HFFc6 (cell line): ENCODE results near the gene KCNQ1. TPM values are rescaled to one million over a fixed set of nuclear protein-coding genes. Genes with fewer than 3 reads are reported as not detected.

ENCODE experiments used
- DNase-seq: peaks from one replicate; pipeline ENCODE4 v3.0.0-alpha.2; 2018
- H3K27ac Mint-ChIP-seq: 2 replicates; pipeline ENCODE4 v1.8.0; 2020; ENCODE audit warnings: mild to moderate bottlenecking, mixed read lengths
- H3K27me3 Mint-ChIP-seq: 2 replicates; pipeline ENCODE4 v1.8.0; 2021; ENCODE audit warnings: mild to moderate bottlenecking, moderate library complexity, mixed read lengths; ENCODE audit not compliant: insufficient read depth
- H3K36me3 Mint-ChIP-seq: 2 replicates; pipeline ENCODE4 v1.8.0; 2021; ENCODE audit warnings: low read depth, mixed read lengths
- H3K4me1 Mint-ChIP-seq: 2 replicates; pipeline ENCODE4 v1.8.0; 2020; ENCODE audit warnings: low read depth, mixed read lengths
- H3K4me3 Mint-ChIP-seq: 2 replicates; pipeline ENCODE4 v1.8.0; 2020; ENCODE audit warnings: mild to moderate bottlenecking, moderate library complexity, mixed read lengths
- H3K9me3 Mint-ChIP-seq: 2 replicates; pipeline ENCODE4 v1.8.0; 2020; ENCODE audit warnings: mild to moderate bottlenecking, mixed read lengths
- total RNA-seq, 6 experiments: library from RNA; stranded (reverse); fragmentation: NEBNext Ultra II Directional; extraction: Animal tissue kit (Norgen Biotek cat#: 25700); gene quantifications; 2 replicates in 1 of 6; 3 replicates in 5 of 6; pipeline ENCODE4 v1.2.3, GENCODE V29; 2021
- TF ChIP-seq, protein P1 (sequence below): fragments of 200-600 bp; sonication (generic); IDR thresholded peaks from 2 replicates; pipeline ENCODE4 v1.5.0; 2021; ENCODE audit warnings: antibody characterized with exemption, mild to moderate bottlenecking

The KCNQ1 gene
- total RNA-seq, 6 experiments from 2014 or later = not detected

DNA sequence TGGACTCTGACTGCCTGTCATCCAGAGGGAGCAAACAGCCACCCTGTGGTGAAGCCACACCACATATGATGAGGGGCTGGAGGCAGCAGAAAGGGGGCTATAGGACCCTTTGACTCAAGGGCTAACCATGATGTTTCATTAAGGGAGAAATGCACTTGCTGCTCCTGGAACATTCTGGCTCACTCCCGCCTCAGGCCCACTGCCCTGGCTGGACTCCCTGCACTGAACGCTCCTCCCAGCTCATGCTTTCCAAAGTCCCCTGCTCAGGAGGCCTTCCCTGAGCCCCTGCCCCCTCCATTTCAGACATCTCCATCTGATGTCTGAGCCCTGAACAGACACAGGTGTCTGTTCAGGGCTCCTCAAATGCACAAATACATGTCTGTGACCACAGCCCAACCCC, 371.7 kb downstream of the KCNQ1 start:
- DNase-seq = no peak
- Mint-ChIP-seq H3K27ac (no peak overlapping the region), H3K4me1 (peaks cover 7% of the 10 kb centered on the region), H3K4me3 (no peak overlapping the region), H3K27me3 (peaks cover 30% of the 10 kb centered on the region), H3K9me3 (peaks cover 24% of the 10 kb centered on the region), H3K36me3 (peaks cover 5% of the 10 kb centered on the region; the same call in 1 of the 2 replicates)
- TF ChIP-seq, protein P1, sequence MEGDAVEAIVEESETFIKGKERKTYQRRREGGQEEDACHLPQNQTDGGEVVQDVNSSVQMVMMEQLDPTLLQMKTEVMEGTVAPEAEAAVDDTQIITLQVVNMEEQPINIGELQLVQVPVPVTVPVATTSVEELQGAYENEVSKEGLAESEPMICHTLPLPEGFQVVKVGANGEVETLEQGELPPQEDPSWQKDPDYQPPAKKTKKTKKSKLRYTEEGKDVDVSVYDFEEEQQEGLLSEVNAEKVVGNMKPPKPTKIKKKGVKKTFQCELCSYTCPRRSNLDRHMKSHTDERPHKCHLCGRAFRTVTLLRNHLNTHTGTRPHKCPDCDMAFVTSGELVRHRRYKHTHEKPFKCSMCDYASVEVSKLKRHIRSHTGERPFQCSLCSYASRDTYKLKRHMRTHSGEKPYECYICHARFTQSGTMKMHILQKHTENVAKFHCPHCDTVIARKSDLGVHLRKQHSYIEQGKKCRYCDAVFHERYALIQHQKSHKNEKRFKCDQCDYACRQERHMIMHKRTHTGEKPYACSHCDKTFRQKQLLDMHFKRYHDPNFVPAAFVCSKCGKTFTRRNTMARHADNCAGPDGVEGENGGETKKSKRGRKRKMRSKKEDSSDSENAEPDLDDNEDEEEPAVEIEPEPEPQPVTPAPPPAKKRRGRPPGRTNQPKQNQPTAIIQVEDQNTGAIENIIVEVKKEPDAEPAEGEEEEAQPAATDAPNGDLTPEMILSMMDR = no peak

DNA sequence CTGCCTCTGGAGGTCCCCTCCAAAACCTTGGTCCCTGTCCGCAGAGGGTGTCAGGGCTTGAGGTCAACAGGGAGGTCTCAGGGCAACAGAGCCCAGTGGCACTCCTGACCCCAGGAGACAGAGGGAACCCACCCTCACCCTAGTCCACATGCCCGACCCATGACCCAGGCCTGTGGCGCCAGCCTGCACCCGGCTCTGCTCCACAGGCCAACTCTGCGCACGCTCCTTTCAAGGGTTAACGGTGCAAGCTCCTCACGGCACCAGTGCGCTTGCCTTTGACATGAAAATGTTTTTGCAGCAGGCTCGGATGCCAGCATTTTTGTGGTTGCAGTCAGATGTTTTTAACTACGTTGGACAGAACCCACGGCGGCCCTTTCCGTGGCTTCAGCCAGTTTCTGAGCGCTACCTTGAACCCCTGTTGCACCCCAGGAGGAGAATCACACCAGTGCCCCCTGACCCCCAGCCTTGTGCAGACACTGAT, 372.2 kb downstream of the KCNQ1 start:
- no peak overlapping the region for H3K4me3 Mint-ChIP-seq
- DNase-seq = peak; percentile 45
- H3K27me3 Mint-ChIP-seq = peaks cover 28% of the 10 kb centered on the region
- H3K36me3 Mint-ChIP-seq = peaks cover 10% of the 10 kb centered on the region
- TF ChIP-seq, protein P1 = no peak
- H3K27ac Mint-ChIP-seq = no peak overlapping the region
- H3K9me3 Mint-ChIP-seq = peaks cover 29% of the 10 kb centered on the region
- H3K4me1 Mint-ChIP-seq = peaks cover 7% of the 10 kb centered on the region

DNA sequence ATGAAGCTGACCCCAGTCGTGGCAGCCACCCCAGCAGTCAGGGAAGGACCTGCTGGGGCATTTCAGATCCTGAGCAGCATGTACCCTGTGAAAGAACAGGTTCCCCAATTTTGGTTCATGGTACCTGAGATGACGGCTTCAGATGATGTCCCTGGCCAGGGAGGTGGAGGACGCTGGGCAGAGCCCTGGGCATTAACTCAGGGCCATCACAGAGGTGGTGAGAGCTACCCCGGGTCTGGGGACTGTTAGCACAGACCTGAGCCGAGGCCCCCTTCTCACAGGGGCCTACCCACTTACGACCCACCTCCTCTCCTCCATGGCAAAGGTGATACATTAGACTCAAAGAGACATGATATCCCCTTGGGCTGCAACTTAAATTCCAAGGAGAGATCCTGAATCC, 372.6 kb downstream of the KCNQ1 start:
- Mint-ChIP-seq H3K27me3 (peaks cover 24% of the 10 kb centered on the region), H3K4me1 (peaks cover 7% of the 10 kb centered on the region), H3K4me3 (no peak overlapping the region), H3K27ac (no peak overlapping the region), H3K36me3 (peaks cover 14% of the 10 kb centered on the region), H3K9me3 (peaks cover 33% of the 10 kb centered on the region)
- TF ChIP-seq, protein P1 = no peak
- no peak for DNase-seq

DNA sequence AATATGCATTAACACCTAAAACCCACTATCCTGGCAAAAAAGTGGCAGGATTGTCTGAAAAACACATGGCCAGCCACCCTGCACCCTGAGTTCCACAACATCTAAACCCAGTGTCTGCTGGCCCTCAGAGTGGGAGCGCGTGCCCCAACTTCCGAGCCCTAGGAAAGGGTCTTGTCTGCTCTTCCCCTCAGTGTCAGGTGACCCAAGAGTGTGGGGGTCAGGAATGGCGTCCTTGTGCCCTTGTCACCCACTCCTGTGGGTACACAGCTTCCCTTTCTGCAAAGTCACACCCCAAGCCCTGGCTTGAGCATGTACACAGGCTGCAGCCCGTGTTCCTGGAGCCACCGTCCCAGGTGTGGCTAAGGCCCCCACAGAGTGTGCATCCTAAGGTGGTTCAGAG, 373.2 kb downstream of the KCNQ1 start:
- no peak overlapping the region for H3K27ac Mint-ChIP-seq
- peaks cover 7% of the 10 kb centered on the region for H3K4me1 Mint-ChIP-seq
- peaks cover 24% of the 10 kb centered on the region for H3K27me3 Mint-ChIP-seq
- no peak for DNase-seq
- H3K36me3 Mint-ChIP-seq = peaks cover 20% of the 10 kb centered on the region
- peaks cover 39% of the 10 kb centered on the region for H3K9me3 Mint-ChIP-seq
- H3K4me3 Mint-ChIP-seq = no peak overlapping the region
- TF ChIP-seq, protein P1 = no peak

DNA sequence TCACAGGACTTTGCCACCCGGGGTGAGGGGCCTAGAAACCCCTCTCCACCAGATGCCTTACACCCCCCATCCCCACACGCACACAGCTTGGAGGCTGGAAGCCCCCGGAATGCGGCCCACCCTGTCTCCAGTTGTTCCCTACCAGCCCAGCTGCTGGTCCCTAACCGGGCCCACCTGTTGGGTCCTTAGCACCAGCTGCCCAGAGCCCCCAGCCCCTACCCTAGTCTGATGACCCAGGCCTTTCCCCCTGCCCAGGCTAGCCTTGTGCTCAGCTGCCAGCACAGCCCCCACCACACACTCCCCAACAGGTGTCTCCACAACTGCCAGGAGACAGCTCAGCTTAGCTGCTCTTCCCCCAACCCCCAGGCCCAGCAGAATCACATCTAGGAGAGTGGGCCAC, 373.7 kb downstream of the KCNQ1 start:
- H3K9me3 Mint-ChIP-seq = peaks cover 44% of the 10 kb centered on the region
- no peak for DNase-seq
- H3K27me3 Mint-ChIP-seq = peaks cover 21% of the 10 kb centered on the region
- H3K4me3 Mint-ChIP-seq = no peak overlapping the region
- H3K36me3 Mint-ChIP-seq = peaks cover 25% of the 10 kb centered on the region
- peaks cover 7% of the 10 kb centered on the region for H3K4me1 Mint-ChIP-seq
- H3K27ac Mint-ChIP-seq = no peak overlapping the region
- TF ChIP-seq, protein P1 = no peak

DNA sequence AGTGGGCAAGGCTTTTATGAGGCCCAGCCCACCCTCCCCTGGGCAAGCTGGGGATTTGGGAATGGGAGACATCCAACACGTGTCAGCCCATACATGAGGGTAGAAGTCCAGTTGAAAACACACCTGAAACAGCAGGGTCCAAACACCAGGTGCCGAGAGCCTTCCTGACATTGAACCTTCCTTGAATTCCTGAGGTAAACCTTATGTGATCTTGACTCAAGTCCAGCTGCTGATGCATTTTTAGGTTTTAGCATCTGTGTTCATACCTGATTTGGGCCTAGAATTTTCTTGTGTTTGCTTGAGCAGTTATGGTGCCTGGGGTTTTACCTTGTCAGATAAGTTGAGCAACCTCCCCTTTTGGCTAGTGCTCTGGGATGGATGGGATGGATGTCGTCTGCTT, 374.5 kb downstream of the KCNQ1 start:
- Mint-ChIP-seq H3K36me3 (peaks cover 27% of the 10 kb centered on the region), H3K4me1 (peaks cover 7% of the 10 kb centered on the region), H3K9me3 (peaks cover 49% of the 10 kb centered on the region), H3K4me3 (no peak overlapping the region), H3K27ac (no peak overlapping the region), H3K27me3 (peaks cover 23% of the 10 kb centered on the region)
- TF ChIP-seq, protein P1 = no peak
- no peak for DNase-seq
